CD14-positive monocyte (primary cell): ENCODE measurements around the gene ITGB6. TPM values are rescaled to one million over a fixed set of nuclear protein-coding genes. Genes with fewer than 3 reads are reported as not detected.

Experiments used
- DNase-seq, 3 donors: peaks; one replicate each; pipeline ENCODE4 v3.0.0-alpha.2; 2011 to 2022
- H2AFZ ChIP-seq: 2 replicates; pipeline ENCODE4 v1.6.0; 2012; ENCODE audit warnings: mild to moderate bottlenecking, low read depth, low read length, inconsistent platforms; ENCODE audit not compliant: insufficient read depth, poor library complexity, severe bottlenecking
- H3K27ac ChIP-seq, 2 donors: 1 replicate in 1 of 2; 2 replicates in 1 of 2; pipeline ENCODE4 v1.5.1; 2012 to 2013; ENCODE audit warnings: low read length in 2 of 2, control low read depth in 1 of 2, inconsistent platforms in 1 of 2, low read depth in 1 of 2, mild to moderate bottlenecking in 1 of 2
- H3K27me3 ChIP-seq, 2 donors: one replicate each; pipeline versions ENCODE4 v1.6.0 to v1.6.1; 2011 to 2013; ENCODE audit warnings: low read length in 2 of 2; ENCODE audit not compliant: control insufficient read depth in 2 of 2, insufficient read depth in 2 of 2
- H3K36me3 ChIP-seq, 2 donors: replicated peaks in 1 of 2; 1 replicate in 1 of 2; 2 replicates in 1 of 2; pipeline versions ENCODE4 v1.5.1 to v1.6.1; 2012 to 2013; ENCODE audit warnings: low read length in 2 of 2, control low read depth in 1 of 2, inconsistent platforms in 1 of 2, mild to moderate bottlenecking in 1 of 2; ENCODE audit not compliant: insufficient read depth in 2 of 2, control insufficient read depth in 1 of 2
- H3K4me1 ChIP-seq, 2 donors: 1 replicate in 1 of 2; 2 replicates in 1 of 2; pipeline versions ENCODE4 v1.5.1 to v1.6.1; 2012 to 2013; ENCODE audit warnings: low read length in 2 of 2, control low read depth in 1 of 2, inconsistent platforms in 1 of 2, mild to moderate bottlenecking in 1 of 2, moderate library complexity in 1 of 2; ENCODE audit not compliant: insufficient read depth in 2 of 2, control insufficient read depth in 1 of 2
- H3K4me2 ChIP-seq: replicated peaks from 2 replicates; pipeline ENCODE3; 2012; ENCODE audit warnings: low read length, moderate library complexity, mild to moderate bottlenecking; ENCODE audit not compliant: poor library complexity, severe bottlenecking; ENCODE audit errors: extremely low read depth
- H3K4me3 ChIP-seq, 3 experiments: fragments of 200-600 bp in 1 of 3; sonication (generic) in 1 of 3; replicated peaks in 1 of 3; 1 replicate in 2 of 3; 2 replicates in 1 of 3; pipeline ENCODE4 v1.5.1; 2011 to 2013; ENCODE audit warnings: low read length in 3 of 3, mild to moderate bottlenecking in 3 of 3, control low read depth in 2 of 3, low read depth in 2 of 3, inconsistent platforms in 1 of 3, moderate library complexity in 1 of 3
- H3K79me2 ChIP-seq: 2 replicates; pipeline ENCODE4 v1.6.0; 2012; ENCODE audit warnings: mild to moderate bottlenecking, control low read depth, inconsistent platforms, low read length, moderate library complexity; ENCODE audit not compliant: insufficient read depth
- H3K9ac ChIP-seq: 2 replicates; pipeline ENCODE4 v1.6.0; 2017; ENCODE audit warnings: low read length, mild to moderate bottlenecking; ENCODE audit not compliant: insufficient read depth, poor library complexity, severe bottlenecking
- H3K9me3 ChIP-seq, 2 donors: replicated peaks in 1 of 2; 1 replicate in 1 of 2; 2 replicates in 1 of 2; pipeline versions ENCODE4 v1.5.1 to v1.6.1; 2012 to 2013; ENCODE audit warnings: low read length in 2 of 2, control low read depth in 1 of 2; ENCODE audit not compliant: control insufficient read depth in 1 of 2, insufficient read depth in 1 of 2
- H4K20me1 ChIP-seq: 2 replicates; pipeline ENCODE4 v1.6.0; 2012; ENCODE audit warnings: mild to moderate bottlenecking, low read length, control low read depth, moderate library complexity; ENCODE audit not compliant: insufficient read depth
- H3K27ac Mint-ChIP-seq, 7 donors: one replicate each; pipeline ENCODE4 v1.8.0; 2020; ENCODE audit warnings: mild to moderate bottlenecking in 7 of 7, mixed read lengths in 7 of 7, moderate library complexity in 6 of 7, inconsistent platforms in 2 of 7
- H3K27me3 Mint-ChIP-seq, 3 donors: one replicate each; pipeline ENCODE4 v1.8.0; 2021 to 2022; ENCODE audit warnings: low read depth in 3 of 3, mild to moderate bottlenecking in 3 of 3, mixed read lengths in 3 of 3, moderate library complexity in 3 of 3, inconsistent platforms in 1 of 3
- H3K36me3 Mint-ChIP-seq, 2 donors: one replicate each; pipeline ENCODE4 v1.8.0; 2020; ENCODE audit warnings: mixed read lengths in 2 of 2, inconsistent platforms in 1 of 2, mild to moderate bottlenecking in 1 of 2
- H3K4me1 Mint-ChIP-seq: one replicate; pipeline ENCODE4 v1.8.0; 2020; ENCODE audit warnings: mild to moderate bottlenecking, mixed read lengths
- H3K4me3 Mint-ChIP-seq, 2 donors: one replicate each; pipeline ENCODE4 v1.8.0; 2020; ENCODE audit warnings: mild to moderate bottlenecking in 2 of 2, mixed read lengths in 2 of 2, moderate library complexity in 1 of 2
- H3K9me3 Mint-ChIP-seq, 7 donors: one replicate each; pipeline ENCODE4 v1.8.0; 2020 to 2022; ENCODE audit warnings: mixed read lengths in 7 of 7, mild to moderate bottlenecking in 6 of 7, moderate library complexity in 6 of 7, inconsistent platforms in 2 of 7
- CTCF ChIP-seq: fragments of 200-600 bp; IDR thresholded peaks from one replicate; pipeline ENCODE4 v1.8.0; 2022; ENCODE audit warnings: antibody characterized with exemption, mild to moderate bottlenecking
- WGBS: methylation state at CpG from one replicate; pipeline ENCODE4 v1.1.5; 2013; ENCODE audit warnings: missing lambda C conversion rate; ENCODE audit not compliant: insufficient coverage; 5-methylcytosine and 5-hydroxymethylcytosine counted together
- intact Hi-C, 2 donors: fragments of 100-400 bp; cut with micrococcal nuclease; formaldehyde crosslinking; loops; one replicate each; pipeline versions ENCODE4 v1.15.0 to v1.15.1; 2023
- polyA plus RNA-seq, 3 donors: library from polyadenylated mRNA; depleted of rRNA in 1 of 3; unstranded in 2 of 3; stranded (reverse) in 1 of 3; fragments of 300-500 nt in 2 of 3; fragments of >200 nt in 1 of 3; fragmentation: Illumina TruSeq in 2 of 3; gene quantifications; 1 replicate in 2 of 3; 2 replicates in 1 of 3; pipeline ENCODE4 v1.2.3, GENCODE V29; 2012 to 2021

ITGB6 gene
- polyA plus RNA-seq, 3 donors, result not detected

GRCh38 chr2:160228141-160228917, 28.3 kb upstream of the ITGB6 start:
- Histone ChIP-seq H3K27me3 (no peaks in the 10 kb centered on the region), H3K4me1 (no peaks in the 10 kb centered on the region), H3K4me2 (no peak overlapping the region), H4K20me1 (no peaks in the 10 kb centered on the region), H3K27ac (no peak overlapping the region), H3K79me2 (no peaks in the 10 kb centered on the region), H3K4me3 (no peak overlapping the region), H3K36me3 (no peaks in the 10 kb centered on the region), H2AFZ (no peak overlapping the region), H3K9ac (no peak overlapping the region), H3K9me3 (no peaks in the 10 kb centered on the region)
- no CpG with 5 or more reads among the region's 5 CpGs for WGBS
- Mint-ChIP-seq H3K4me3 (no peak overlapping the region), H3K4me1 (peaks cover 2% of the 10 kb centered on the region), H3K27ac (no peak overlapping the region), H3K27me3 (peaks cover 0 to 2% (median 0%) of the 10 kb centered on the region in 3 donors), H3K9me3 (no peaks in the 10 kb centered on the region), H3K36me3 (no peaks in the 10 kb centered on the region)
- intact Hi-C loops, result no loop called here
- TF ChIP-seq CTCF, result no peak
- DNase-seq, result no peak

- Histone ChIP-seq H2AFZ (no peak overlapping the region), H4K20me1 (no peaks in the 10 kb centered on the region), H3K4me2 (no peak overlapping the region), H3K4me1 (no peaks in the 10 kb centered on the region), H3K36me3 (no peaks in the 10 kb centered on the region), H3K27ac (no peak overlapping the region), H3K27me3 (no peaks in the 10 kb centered on the region), H3K9me3 (no peaks in the 10 kb centered on the region), H3K9ac (no peak overlapping the region), H3K4me3 (no peak overlapping the region), H3K79me2 (no peaks in the 10 kb centered on the region)
- 67% methylated on average over 4 of the region's 5 CpGs for WGBS
- Mint-ChIP-seq H3K36me3 (no peaks in the 10 kb centered on the region), H3K9me3 (no peaks in the 10 kb centered on the region), H3K4me3 (no peak overlapping the region), H3K27ac (peak overlapping the region in 1 of 7 donors; percentile 21), H3K27me3 (peaks cover 0 to 2% (median 0%) of the 10 kb centered on the region in 3 donors), H3K4me1 (peaks cover 2% of the 10 kb centered on the region)
- DNase-seq, result no peak
- intact Hi-C loops, result no loop called here
- TF ChIP-seq CTCF, result no peak
Measured at GRCh38 chr2:160227293-160227915, 27.3 kb upstream of the ITGB6 start.
